Measurements from ENCODE around the gene NBDY.
"Not testable (repeated sequence)": the region's sequence is repeated elsewhere in the genome, so short reads cannot be mapped to it uniquely, and the experiment has no call there.

NBDY gene, protein sequence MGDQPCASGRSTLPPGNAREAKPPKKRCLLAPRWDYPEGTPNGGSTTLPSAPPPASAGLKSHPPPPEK

DNA sequence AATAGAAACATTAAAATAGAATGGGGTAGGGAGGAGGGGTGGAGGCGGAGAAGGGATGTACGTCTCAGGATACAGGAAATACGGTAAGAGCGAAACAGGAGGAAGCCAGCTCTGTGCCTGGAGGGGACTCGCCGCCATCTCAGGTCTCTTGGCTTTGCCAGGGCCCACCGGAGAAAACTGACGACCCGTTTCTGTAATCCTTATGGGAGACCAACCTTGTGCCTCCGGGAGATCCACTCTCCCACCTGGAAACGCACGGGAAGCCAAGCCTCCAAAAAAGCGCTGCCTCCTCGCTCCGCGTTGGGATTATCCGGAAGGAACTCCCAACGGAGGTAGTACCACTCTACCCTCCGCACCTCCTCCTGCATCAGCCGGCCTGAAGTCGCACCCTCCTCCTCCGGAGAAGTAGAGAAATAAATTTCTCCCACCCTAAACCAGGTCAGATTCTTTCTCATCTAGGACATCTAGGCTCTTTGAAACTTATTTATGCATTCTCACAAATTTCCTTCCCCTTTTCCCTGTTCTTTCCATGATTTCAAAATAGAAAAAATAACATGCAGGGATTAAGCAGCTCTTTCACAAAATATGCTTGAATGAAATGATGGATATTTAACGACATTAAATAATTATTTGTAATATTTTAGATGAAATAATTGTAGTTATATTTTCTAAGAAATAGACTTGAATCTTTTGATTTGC is at the start of gene NBDY:
Gene NBDY (plus strand): TSS at position 92 of the 699 bp plus-strand sequence. CDS start 111 bp downstream, at position 203.
- Mint-ChIP-seq H3K36me3 (ENCODE audit: low read depth) (no peaks in the 10 kb centered on the region), H3K4me1 (peaks cover 20% of the 10 kb centered on the region), H3K27me3 (ENCODE audit: low read depth, poor library complexity) (peaks cover 3% of the 10 kb centered on the region), H3K27ac (peak within 1 kb of the TSS; percentile 85), H3K4me3 (peak within 1 kb of the TSS; percentile 95), H3K9me3 (no peaks in the 10 kb centered on the region)
- TF ChIP-seq, protein P1, sequence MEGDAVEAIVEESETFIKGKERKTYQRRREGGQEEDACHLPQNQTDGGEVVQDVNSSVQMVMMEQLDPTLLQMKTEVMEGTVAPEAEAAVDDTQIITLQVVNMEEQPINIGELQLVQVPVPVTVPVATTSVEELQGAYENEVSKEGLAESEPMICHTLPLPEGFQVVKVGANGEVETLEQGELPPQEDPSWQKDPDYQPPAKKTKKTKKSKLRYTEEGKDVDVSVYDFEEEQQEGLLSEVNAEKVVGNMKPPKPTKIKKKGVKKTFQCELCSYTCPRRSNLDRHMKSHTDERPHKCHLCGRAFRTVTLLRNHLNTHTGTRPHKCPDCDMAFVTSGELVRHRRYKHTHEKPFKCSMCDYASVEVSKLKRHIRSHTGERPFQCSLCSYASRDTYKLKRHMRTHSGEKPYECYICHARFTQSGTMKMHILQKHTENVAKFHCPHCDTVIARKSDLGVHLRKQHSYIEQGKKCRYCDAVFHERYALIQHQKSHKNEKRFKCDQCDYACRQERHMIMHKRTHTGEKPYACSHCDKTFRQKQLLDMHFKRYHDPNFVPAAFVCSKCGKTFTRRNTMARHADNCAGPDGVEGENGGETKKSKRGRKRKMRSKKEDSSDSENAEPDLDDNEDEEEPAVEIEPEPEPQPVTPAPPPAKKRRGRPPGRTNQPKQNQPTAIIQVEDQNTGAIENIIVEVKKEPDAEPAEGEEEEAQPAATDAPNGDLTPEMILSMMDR (IDR thresholded peaks at IDR 0.05), result no peak
- peak; percentile 27 for DNase-seq

DNA sequence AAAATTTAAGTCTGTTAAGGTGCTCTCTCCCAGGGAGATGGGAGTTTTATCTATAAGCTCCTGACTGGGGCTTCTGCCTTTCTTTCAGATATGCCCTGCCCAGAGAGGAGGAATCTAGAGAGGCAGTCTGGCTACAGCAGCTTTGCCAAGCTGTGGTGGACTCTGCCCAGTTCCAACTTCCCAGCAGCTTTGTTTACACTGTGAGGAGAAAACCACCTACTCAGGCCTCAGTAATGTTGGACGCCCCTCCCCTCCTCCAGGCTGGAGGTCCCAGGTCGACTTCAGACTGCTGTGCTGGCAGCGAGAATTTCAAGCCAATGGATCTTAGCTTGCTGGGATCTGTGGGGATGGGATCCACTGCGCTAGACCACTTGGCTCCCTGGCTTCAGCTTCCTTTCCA is 24.5 kb upstream of the NBDY start:
- H3K9me3 Mint-ChIP-seq, result peaks cover 71% of the 10 kb centered on the region
- DNase-seq; H3K27me3 Mint-ChIP-seq (ENCODE audit: low read depth, poor library complexity); H3K4me1 Mint-ChIP-seq; H3K4me3 Mint-ChIP-seq; H3K27ac Mint-ChIP-seq; H3K36me3 Mint-ChIP-seq (ENCODE audit: low read depth): not testable (repeated sequence)

DNA sequence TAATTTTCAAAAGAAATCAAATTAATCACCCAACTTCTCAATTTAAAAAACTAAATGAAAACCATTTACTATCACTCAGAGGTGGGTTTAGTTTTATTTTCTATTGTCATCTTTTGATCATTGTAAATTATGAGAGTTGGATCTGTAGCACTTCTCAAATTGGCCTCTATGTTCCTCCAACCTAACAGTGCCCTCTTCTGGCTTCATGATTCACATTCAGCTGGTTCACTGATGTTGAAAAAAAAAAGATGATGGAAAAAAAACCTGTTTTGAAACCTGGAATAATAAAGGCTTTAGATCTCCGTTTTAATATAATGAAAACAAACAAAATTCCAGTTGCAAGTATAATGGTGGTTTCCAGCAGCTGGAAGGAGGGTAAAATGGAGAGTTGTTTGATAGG is 2.4 kb upstream of the NBDY start:
- TF ChIP-seq, protein P1 (IDR thresholded peaks at IDR 0.05), result peak; percentile 41
- no peak for DNase-seq
- Mint-ChIP-seq H3K4me3 (no peak overlapping the region), H3K36me3 (ENCODE audit: low read depth) (no peaks in the 10 kb centered on the region), H3K4me1 (peaks cover 14% of the 10 kb centered on the region), H3K27me3 (ENCODE audit: low read depth, poor library complexity) (peaks cover 3% of the 10 kb centered on the region), H3K27ac (no peak overlapping the region), H3K9me3 (peaks cover 26% of the 10 kb centered on the region)

DNA sequence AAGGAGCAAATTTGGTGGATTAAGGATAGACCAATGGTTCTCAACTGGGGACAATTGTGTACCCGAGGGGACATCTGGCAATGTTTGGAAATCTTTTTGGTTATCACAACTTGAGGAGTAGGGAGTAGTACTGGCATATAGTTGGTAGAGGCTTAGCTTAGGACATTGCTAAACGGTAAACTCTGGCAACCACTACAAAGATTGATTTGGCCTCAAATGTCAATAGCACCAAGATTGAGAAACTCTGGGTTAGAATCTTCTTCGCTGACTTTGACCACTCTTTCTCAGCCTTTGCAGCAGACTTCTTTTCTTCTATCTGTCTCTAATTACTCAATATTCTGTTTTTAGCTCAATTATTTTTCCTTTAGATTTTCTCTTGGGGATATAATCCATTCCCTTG is 1.5 kb upstream of the NBDY start:
- Mint-ChIP-seq H3K27me3 (ENCODE audit: low read depth, poor library complexity) (peaks cover 3% of the 10 kb centered on the region), H3K36me3 (ENCODE audit: low read depth) (no peaks in the 10 kb centered on the region), H3K4me1 (peaks cover 20% of the 10 kb centered on the region), H3K9me3 (peaks cover 17% of the 10 kb centered on the region), H3K27ac (peak overlapping the region; percentile 24), H3K4me3 (no peak overlapping the region)
- DNase-seq, result no peak
- TF ChIP-seq, protein P1 (IDR thresholded peaks at IDR 0.05), result no peak

DNA sequence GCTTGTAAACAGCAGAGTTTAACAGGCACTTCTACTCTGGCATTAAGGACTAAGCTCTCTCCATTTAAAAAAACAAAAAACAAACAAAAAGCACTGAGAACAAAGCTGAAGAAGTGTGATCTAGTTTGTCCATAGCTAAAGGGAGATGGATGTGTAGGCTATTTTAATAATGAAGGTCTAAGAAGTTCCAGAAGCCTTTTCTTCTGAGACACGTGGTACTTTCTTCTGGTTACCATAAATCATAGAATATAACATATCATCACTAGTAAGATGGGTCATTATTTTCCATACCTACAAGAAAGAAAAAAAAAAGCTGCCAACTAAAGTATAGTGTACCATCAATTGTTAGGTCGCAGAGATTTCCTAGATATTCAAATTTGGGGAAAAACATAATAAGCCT is 722 bp upstream of the NBDY start:
- DNase-seq, result no peak
- peaks cover 20% of the 10 kb centered on the region for H3K4me1 Mint-ChIP-seq
- no peak overlapping the region for H3K27ac Mint-ChIP-seq
- TF ChIP-seq, protein P1 (IDR thresholded peaks at IDR 0.05), result no peak
- no peaks in the 10 kb centered on the region for H3K36me3 Mint-ChIP-seq (ENCODE audit: low read depth)
- H3K4me3 Mint-ChIP-seq, result peak overlapping the region; percentile 95
- H3K9me3 Mint-ChIP-seq, result peaks cover 9% of the 10 kb centered on the region
- peaks cover 3% of the 10 kb centered on the region for H3K27me3 Mint-ChIP-seq (ENCODE audit: low read depth, poor library complexity)

DNA sequence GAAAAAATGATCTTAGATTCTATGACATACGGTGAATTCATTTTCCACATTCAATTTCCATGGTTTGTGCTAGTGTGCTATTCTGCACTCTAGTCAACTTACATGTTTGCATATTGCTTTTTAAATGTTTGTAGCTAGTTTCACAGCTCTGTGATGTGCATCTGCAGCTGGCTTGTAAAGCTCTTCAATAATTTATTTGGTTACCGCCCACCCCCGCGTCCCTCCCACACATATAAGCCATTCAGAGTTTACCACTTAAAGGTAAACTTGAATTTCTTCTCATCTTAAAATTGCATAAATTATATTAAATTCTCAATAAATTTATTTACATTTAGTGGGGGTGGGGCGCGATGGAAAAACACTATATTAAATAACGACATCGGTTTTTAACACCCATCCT is 291 bp upstream of the NBDY start:
- TF ChIP-seq, protein P1 (IDR thresholded peaks at IDR 0.05), result no peak
- peaks cover 3% of the 10 kb centered on the region for H3K27me3 Mint-ChIP-seq (ENCODE audit: low read depth, poor library complexity)
- peak; percentile 13 for DNase-seq
- H3K36me3 Mint-ChIP-seq (ENCODE audit: low read depth), result no peaks in the 10 kb centered on the region
- peaks cover 20% of the 10 kb centered on the region for H3K4me1 Mint-ChIP-seq
- H3K4me3 Mint-ChIP-seq, result peak overlapping the region; percentile 95
- H3K9me3 Mint-ChIP-seq, result peaks cover 5% of the 10 kb centered on the region
- H3K27ac Mint-ChIP-seq, result peak overlapping the region; percentile 85

Data from nephron progenitor cell (in vitro differentiated cells).